Fibroblast of villous mesenchyme (primary cell): ENCODE data around the gene JMJD1C. TPM values are rescaled to one million over a fixed set of nuclear protein-coding genes. Genes with fewer than 3 reads are reported as not detected.

Source experiments
- DNase-seq: peaks from one replicate; pipeline ENCODE4 v3.0.0-alpha.2; 2010; ENCODE audit warnings: low read depth
- H3K4me3 ChIP-seq: 2 replicates; pipeline ENCODE4 v1.5.1; 2011; ENCODE audit warnings: low read depth, mild to moderate bottlenecking, low read length
- total RNA-seq: library from RNA; depleted of rRNA; stranded (reverse); fragments of >200 nt; gene quantifications from 2 replicates; pipeline ENCODE4 v1.2.3, GENCODE V29; 2012
- TF ChIP-seq, protein P1 (sequence below): IDR thresholded peaks from 2 replicates; pipeline ENCODE4 v1.5.1; 2012; ENCODE audit warnings: low read depth, mild to moderate bottlenecking, low read length; ENCODE audit not compliant: insufficient read depth

JMJD1C gene
- total RNA-seq, 1 donor = 98.4 TPM

DNA sequence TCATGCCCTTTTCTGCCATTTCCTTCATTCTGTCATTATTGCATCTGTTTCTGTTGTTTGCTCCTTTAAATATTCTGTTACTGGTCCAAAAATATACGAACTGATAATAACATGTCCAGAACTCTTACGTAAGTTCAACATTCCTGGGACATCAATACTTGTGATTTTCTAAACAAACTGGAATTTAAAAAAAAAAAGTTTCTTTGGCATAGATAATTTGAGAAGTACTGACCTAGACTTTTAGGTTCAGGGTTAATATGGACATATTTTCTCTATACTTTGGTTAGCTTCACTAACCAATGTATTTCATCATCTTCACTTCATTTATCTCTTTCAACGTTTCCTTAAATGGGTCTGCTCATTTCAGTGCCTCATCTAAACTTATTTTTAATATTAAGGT, 147.3 kb downstream of the JMJD1C start:
- DNase-seq = peak; percentile 15

DNA sequence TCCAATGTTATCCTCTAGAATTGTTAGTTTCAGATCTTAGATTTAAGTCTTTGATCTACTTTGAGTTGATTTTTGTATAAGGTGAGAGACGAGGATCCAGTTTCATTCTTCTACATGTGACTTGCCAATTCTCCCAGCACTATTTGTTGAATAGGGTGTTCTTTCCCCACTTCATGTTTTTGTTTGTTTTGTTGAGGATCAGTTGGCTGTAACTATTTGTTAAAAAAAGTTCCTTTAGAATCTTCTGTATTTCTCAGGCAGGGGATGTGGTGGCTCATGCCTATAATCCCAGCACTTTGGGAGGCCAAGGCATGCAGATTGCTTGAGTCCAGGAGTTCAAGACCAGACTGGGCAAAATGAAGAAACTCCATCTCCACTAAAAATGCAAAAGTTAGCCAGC, 151.8 kb downstream of the JMJD1C start:
- no peak overlapping the region for H3K4me3 ChIP-seq
- no peak for DNase-seq
- TF ChIP-seq, protein P1, sequence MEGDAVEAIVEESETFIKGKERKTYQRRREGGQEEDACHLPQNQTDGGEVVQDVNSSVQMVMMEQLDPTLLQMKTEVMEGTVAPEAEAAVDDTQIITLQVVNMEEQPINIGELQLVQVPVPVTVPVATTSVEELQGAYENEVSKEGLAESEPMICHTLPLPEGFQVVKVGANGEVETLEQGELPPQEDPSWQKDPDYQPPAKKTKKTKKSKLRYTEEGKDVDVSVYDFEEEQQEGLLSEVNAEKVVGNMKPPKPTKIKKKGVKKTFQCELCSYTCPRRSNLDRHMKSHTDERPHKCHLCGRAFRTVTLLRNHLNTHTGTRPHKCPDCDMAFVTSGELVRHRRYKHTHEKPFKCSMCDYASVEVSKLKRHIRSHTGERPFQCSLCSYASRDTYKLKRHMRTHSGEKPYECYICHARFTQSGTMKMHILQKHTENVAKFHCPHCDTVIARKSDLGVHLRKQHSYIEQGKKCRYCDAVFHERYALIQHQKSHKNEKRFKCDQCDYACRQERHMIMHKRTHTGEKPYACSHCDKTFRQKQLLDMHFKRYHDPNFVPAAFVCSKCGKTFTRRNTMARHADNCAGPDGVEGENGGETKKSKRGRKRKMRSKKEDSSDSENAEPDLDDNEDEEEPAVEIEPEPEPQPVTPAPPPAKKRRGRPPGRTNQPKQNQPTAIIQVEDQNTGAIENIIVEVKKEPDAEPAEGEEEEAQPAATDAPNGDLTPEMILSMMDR = no peak

More for the DNA sequence above, 147.3 kb downstream of the JMJD1C start:
- TF ChIP-seq, protein P1 = no peak
- no peak overlapping the region for H3K4me3 ChIP-seq

DNA sequence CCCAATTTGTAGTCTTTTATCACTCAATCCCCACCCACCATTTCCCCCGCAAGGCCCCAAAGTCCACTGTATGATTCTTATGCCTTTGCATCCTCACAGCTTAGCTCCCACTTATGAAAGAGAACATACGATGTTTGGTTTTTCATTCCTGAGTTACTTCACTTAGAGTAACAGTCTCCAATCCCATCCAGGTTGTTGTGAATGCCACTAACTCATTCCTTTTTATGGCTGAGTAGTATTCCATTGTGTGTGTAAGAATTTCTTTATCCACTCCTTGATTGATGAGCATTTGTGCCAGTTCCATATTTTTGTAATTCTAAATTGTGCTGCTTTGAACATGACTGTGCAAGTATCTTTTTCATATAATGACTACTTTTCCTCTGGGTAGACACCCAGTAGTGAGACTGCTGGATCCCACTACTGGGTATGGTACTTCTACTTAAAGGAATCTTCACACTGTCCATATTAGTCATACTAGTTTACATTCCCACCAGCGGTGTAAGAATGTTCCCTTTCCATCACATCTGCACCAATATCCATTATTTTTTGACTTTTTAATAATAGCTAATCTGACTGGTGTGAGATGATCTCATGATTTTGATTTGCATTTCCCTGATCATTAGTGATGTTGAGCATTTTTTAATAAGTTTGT, 152.6 kb downstream of the JMJD1C start:
- no peak for DNase-seq
- H3K4me3 ChIP-seq = no peak overlapping the region
- TF ChIP-seq, protein P1 = no peak

DNA sequence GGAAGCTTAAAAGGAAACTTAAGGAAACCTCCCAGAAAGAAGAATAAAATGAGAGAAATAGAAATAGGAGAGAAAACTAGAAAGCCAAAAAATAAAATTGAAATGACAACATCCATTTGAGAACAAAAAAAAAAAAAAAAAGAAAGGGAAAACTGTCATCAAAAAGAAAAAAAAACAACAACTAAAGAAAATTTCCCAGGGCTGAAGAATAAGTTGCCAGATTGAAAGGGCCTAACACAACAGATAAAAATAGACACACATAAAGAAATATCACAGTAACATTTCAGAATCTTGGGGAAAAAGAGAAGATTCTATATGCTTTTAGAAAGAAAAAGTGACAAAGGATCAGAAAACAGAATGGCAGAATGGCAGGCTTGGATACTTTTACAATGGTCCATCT, 157.1 kb downstream of the JMJD1C start:
- no peak overlapping the region for H3K4me3 ChIP-seq
- TF ChIP-seq, protein P1 = no peak
- DNase-seq = no peak

DNA sequence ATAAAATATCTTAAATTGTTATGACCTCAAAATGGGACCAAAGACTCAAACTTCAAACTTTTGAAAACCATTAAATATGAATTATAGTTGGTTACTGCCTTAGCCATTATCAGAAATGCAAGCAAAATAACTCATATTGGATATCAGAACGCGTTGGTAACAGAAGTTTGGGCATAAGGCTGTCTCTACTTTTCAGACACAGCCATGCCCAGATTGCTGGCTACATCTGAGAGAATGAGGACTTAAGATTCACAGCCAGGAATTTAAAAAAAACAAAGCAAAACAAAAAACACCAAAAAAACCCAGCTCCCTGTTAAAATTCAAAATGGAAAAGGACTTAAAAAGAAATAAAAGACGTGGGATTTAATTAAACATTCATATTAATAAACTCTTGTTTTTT, 161.6 kb downstream of the JMJD1C start:
- DNase-seq = no peak
- TF ChIP-seq, protein P1 = no peak
- no peak overlapping the region for H3K4me3 ChIP-seq

DNA sequence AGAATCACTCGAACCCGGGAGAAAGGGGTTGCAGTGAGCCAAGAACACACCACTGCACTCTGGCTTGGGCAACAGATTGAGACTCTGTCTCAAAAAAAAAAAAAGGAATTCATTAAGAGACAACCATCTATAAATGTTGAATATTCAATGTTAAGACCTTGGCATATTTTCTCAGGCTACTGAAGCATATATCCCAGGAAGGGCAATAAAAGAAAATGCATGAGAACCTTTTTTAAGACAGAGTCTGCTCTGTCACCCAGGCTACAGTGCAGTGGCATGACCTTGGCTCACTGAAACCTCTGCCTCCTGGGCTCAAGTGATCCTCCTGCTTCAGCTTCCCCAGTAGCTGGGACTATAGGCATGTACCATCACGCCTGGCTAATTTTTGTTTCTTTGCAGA, 165.0 kb downstream of the JMJD1C start:
- no peak for DNase-seq
- TF ChIP-seq, protein P1 = no peak
- no peak overlapping the region for H3K4me3 ChIP-seq

DNA sequence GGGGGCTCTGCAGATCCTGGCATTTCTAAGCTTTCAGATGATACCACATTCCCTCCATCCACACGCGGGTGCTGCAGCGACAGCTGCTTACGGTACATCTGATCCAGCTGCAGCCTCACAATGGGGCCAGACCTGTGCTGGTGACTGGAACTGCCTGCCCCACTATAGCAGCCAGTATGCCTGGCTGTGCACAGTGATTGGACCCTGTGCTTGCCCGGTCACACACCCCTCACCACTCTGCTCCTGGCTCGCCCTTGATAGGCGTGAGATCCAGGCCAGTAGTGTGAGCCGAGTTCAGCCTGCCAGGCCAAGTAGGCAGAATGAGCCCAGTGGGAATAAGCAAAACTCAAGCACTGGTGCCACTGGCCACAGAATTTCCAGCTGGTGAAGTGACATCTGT, 167.8 kb downstream of the JMJD1C start:
- no peak for DNase-seq
- H3K4me3 ChIP-seq = no peak overlapping the region
- TF ChIP-seq, protein P1 = no peak
